Measurements from ENCODE around the gene HMG20A. TPM values are rescaled to one million over a fixed set of nuclear protein-coding genes. Genes with fewer than 3 reads are reported as not detected.

The HMG20A gene
- total and polyA plus RNA-seq, 2 experiments from 2014 or later, result 17.8 to 57.8 TPM

- H4K20me1 ChIP-seq (replicated peaks; ENCODE audit: insufficient read depth), result peaks cover 10% of the 10 kb centered on the region
- Mint-ChIP-seq H3K9me3 (peaks cover 38% of the 10 kb centered on the region), H3K27ac (no peak overlapping the region), H3K36me3 (ENCODE audit: low read depth) (peaks cover 34% of the 10 kb centered on the region; the same call in 2 of the 3 replicates), H3K4me1 (peaks cover 5% of the 10 kb centered on the region; the same call in 2 of the 3 replicates), H3K4me3 (no peak overlapping the region), H3K27me3 (ENCODE audit: insufficient read depth, low read depth, poor library complexity) (peaks cover 2% of the 10 kb centered on the region)
- H3K9me2 ChIP-seq (ENCODE audit: insufficient read depth), result no peaks in the 10 kb centered on the region
- TF ChIP-seq ETS1 (IDR thresholded peaks at IDR 0.05) (no peak), CREB1 (CRISPR knock-in tag; IDR thresholded peaks at IDR 0.05; ENCODE audit: low read depth) (no peak), ZNF331 (CRISPR knock-in tag; IDR thresholded peaks at IDR 0.05; ENCODE audit: low read depth) (no peak), ZNF114 (CRISPR knock-in tag; IDR thresholded peaks at IDR 0.05) (no peak), STAT1 (IDR thresholded peaks at IDR 0.05; ENCODE audit: unreplicated experiment) (no peak), ZNF462 (CRISPR knock-in tag; IDR thresholded peaks at IDR 0.05) (no peak), NANOG (IDR thresholded peaks at IDR 0.05; ENCODE audit: borderline replicate concordance) (no peak), REST (IDR thresholded peaks at IDR 0.05; ENCODE audit: unreplicated experiment) (no peak), EZH2 (IDR thresholded peaks at IDR 0.05; ENCODE audit: low read depth, unreplicated experiment) (no peak), EZH2phosphoT487 (IDR thresholded peaks at IDR 0.05; ENCODE audit: unreplicated experiment) (no peak)
- no peak overlapping the region for H3K27ac ChIP-seq (ENCODE audit: low read depth)
- no peaks in the 10 kb centered on the region for H3K27me3 ChIP-seq (ENCODE audit: insufficient read depth)
- DNase-seq (ENCODE audit: low spot score) (no peak), ATAC-seq (no peak)
- H3K79me2 ChIP-seq (replicated peaks; ENCODE audit: insufficient read depth), result peaks cover 100% of the 10 kb centered on the region
- H3K36me3 ChIP-seq (ENCODE audit: insufficient read depth), result peaks cover 4% of the 10 kb centered on the region; the same call in 1 of the 2 replicates
- H3K4me3 ChIP-seq, result no peak overlapping the region
- H3K4me2 ChIP-seq, result no peak overlapping the region
- no peak overlapping the region for H2AFZ ChIP-seq
- H3F3A ChIP-seq (replicated peaks; ENCODE audit: low read depth), result no peaks in the 10 kb centered on the region
- H3K4me1 ChIP-seq (ENCODE audit: insufficient read depth), result no peaks in the 10 kb centered on the region
Observed at GRCh38 chr15:77395013-77395774, 25.5 kb upstream of the HMG20A start.

Measured in GM23338 (cell line).